ENCODE data around the gene ZBED5.
A peak's percentile ranks its signal among the peaks of the same experiment; 100 is the strongest.

Gene ZBED5

DNA sequence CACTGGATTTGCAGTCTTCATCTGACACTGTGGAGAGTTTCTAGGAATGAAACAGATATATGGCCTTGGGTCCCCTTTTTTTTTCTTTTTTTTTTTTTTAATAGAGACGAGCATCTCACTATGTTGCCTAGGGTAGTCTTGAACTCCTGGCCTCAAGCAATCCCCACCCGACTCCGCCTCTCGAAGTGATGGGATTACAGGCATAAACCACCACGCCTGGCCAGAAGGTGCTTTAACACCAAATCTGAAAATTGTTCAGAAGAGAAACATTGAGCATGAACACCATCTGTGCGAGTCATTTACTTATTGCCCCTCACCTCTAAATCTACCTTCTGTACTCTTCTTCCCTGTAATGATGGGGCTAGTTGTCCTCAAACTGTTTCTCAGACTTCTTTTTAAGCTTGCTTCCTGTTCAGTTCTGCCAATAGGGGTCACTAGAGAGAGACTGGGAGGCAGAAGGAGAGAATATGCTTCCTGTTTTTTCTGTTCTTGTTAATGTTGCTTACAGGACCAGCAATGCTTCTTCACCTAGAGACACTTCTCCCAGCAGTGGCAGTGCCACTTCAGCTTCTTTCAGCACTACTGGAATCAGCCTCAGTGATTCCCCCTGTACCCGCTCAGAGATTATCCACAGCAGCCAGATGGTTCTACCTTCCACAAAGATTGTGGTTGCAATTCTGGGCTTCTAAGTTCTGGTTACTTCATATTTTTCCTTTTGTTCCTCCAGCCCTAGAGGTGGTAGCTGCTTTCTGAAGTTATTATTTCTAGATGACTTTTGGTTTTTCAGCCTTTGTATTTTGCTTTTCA, 20.8 kb upstream of the ZBED5 start:
- peak; percentile 24 for DNase-seq

DNA sequence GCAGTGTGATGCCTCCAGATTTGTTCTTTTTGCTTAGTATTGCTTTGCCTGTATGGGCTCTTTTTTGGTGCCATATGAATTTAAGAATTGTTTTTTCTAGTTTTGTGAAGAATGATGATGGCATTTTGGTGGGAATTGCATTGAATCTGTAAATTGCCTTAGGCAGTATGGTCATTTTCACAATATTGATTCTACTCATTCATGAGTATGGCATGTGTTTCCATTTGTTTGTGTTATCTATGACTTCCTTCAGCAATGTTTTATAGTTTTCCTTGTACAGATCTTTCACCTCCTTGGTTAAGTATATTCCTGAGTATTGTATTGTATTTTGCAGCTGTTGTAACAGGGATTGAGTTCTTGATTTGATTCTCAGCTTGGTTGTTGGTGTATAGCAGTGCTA, 18.3 kb upstream of the ZBED5 start:
- no peak for DNase-seq

DNA sequence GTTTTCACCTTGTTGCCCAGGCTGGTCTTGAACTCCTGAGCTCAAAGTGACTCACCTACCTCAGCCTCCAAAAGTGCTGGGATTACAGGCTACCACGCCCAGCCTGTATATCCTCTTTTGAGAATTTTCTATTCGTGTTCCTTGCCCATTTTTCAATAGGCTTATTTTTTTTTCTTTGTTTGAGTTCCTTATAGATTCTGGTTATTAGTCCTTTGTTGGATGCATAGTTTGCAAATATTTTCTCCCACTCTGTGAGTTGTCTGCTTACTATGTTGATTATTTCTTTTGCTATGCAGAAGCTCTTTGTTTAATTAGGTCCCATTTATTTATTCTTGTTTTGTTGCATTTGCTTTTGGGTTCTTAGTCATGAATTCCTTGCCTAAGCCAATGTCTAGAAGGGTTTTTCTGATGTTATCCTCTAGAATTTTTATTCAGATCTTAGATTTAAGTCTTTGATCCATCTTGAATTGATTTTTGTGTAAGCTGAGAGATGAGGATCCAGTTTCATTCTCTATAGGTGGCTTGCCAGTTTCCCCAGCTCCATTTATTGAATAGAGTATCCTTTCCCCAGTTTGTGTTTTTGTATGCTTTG, 17.7 kb upstream of the ZBED5 start:
- DNase-seq = no peak

DNA sequence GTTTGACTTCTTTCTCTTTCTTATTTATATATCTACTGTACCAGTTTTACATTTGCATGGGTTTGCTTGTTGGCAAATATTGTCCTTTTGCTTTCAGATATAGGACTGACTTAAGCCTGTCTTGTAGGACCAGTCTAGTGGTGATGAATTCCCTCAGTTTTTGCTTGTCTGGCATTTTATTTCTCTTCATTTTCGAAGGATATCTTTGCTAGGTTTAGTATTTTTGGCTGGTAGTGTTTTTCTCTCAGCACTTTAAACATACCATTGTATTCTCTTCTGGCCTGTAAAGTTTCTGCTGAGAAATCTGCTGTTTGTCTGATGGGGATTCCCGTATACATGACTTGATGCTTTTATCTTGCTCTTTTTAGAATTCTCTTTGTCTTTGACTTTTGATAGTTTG, 14.2 kb upstream of the ZBED5 start:
- DNase-seq = no peak

DNA sequence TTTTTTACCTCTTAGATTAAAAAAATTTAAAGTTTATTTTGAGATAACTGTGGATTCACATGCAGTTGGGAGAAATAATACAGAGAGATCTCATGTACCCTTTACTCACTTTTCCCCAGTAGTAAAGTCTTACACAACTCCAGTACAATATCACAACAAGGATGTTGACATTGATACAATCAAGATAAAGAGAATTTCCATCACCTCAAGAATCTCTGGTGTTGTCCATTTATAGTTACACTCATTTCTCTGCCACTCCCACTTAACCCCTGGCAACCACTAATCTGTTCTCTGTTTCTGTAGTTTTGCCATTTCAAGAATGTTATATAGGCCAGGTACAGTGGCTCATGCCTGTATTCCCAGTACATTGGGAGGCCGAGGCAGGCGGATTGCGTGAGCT, 10.5 kb upstream of the ZBED5 start:
- DNase-seq = no peak

DNA sequence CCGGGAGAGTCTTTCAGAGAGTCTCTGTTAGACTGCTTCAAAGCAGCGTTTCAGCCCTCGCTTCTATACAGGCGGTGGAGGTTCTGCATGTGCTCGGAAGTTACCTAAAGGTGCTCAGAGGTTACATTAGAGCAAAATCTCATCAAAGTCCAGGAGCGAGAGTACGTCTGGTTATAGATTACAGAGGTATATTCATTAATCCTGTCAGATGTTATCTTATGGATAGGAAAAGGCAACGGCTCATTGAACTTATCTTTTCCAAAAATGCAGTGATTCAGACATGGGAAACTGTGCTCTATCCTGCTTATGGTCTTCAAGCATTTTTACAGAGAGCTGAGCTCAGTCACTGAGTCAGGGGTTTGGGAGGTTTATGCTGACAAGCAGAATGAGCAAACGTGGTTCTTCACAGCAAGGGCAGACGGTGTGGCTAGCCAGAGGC, 9.1 kb upstream of the ZBED5 start:
- DNase-seq = no peak

DNA sequence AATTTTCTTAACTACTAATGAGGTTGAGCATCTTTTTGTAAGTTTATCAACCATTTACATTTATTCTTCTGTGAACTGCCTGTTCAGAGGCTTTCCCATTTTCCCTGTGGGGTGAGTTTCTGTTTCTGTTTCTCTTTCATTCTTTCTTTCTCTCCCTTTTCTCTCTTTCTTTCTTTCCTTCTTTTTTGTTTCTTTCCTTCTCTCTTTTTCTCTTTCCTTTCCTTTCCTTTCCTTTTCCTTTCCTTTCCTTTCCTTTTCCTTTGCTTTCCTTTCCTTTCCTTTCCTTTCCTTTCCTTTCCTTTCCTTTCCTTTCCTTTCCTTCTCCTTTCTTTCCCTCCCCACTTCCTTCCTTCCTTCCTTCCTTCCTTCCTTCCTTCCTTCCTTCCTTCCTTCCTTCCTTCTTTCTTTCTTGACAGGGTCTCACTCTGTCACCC, 8.0 kb upstream of the ZBED5 start:
- DNase-seq = no peak

DNA sequence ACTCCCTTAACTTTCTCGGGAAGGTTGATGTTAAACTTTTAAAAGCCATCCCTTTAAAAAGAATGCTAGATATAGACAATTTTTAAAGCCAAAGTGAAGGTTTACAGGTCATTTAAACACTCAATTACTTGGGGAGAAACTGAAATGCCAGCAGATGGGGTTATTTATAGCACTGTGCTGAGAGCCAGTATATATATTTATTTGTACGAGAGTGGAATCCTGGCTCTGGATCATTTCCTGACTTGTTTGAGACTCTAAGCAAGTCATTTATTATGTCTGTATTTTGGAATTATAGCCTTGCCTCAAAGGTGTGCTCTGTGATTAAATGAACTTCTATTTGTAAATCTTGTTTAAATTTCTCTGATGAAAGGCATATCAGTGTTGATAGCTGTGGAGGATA, 6.8 kb upstream of the ZBED5 start:
- no peak for DNase-seq

DNA sequence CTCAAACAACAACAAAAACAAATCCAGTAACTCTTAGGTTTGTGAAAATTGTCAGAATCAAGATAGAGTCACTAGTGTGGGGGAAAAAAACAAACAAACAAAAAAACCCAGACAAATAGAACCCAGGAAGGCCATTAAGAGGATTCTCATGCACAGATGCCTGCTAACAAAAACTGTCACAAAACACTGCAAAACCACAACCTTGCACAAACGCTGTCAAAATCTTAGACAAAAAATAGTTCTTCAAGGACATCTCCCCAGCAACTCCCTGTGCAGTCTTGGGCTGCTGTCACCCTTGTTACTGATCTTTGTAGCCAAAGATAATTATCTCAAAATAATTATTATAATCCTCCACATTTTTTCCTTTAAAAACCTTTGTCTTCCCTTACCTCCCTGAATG, 4.6 kb upstream of the ZBED5 start:
- DNase-seq = no peak

DNA sequence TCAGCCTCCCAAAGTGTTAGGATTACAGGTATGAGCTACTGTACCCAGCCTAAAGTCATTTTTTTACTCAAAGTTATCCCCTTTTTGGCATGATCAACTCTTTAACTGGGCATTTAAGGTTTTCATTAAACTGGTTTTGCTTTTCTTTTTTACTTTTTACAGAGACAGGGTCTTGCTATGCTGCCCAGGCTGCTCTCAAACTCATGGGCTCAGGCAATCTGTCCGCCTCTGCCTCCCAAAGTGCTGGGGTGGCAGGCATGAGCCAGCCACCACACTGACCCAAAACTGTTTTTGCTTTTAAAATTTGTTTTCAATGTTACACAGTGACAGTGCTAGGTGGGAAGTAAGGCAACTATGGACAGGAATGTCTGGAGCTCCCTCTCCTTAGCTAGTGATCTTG, 3.9 kb upstream of the ZBED5 start:
- no peak for DNase-seq

DNA sequence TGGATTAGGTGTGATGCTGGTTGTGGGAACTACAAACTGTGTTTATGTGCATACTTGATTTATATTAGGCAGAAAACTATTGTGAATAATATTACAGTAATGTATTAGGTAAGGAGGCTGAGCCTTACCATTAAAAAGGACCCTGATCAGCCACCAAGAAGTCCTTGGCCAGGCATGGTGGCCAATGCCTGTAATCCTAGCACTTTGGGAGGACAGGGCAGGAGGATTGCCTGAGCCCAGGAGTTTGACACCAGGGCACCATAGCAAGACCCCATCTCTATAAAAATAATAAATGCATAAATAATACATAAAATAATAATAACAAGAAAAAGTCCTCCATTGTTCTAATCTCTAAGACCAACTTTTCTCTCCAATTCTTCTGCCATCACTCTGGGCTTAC, 3.2 kb upstream of the ZBED5 start:
- no peak for DNase-seq

DNA sequence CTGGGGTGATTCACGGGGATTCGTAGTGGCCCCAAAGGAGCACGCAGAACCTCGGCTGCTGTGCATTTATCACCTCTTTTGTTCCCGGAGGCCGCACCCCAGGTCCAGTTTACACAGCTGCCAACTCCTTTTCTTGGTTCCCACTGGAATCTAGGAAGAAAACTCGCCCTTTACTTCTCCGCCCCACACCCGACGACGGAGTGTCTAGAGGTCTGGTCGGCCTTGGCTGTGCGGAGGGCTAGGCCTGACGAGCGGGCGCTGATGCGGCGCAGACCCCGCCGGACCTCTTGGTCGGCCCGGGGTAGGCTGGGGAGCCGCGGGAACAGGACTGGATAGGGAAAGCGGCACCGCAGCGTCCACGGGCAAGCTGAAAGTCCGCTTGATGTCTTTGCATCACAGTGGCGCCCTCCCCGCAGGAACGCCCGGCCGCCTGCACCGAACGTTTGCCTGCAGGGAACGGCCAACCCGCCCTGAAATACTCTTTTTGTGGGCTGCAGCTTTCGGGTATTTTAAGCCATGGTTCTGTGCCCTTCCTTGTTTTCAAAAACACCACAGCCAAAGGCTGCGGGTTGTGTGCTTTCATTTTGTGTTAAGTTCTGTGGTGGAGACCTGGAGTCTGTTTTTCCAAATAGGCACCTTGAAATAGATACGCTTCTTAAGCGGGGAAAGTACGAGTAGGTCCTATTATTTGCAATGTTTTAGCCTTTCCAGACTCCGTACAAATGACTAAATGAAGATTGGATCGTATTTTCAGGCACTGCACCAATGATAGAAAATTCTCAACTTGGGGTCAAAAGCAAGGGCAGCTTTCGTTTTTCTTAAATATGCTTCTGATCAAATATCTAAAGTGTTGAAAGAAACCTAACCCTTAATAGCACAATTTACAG, 829 bp upstream of the ZBED5 start:
- DNase-seq = peak; percentile 65

DNA sequence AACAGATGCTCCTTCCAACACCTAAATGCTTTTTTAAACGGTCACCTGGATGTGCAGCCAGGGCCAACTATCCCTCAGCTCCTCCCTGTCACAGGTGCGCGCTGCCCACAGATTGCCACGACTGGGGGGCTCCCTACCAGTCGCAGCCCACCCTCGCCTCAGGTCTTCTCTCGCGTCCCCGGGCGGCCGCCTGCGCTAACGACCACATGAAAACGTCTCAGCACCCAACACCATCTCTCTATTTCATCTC, 469 bp downstream of the ZBED5 start:
- no peak for DNase-seq

DNA sequence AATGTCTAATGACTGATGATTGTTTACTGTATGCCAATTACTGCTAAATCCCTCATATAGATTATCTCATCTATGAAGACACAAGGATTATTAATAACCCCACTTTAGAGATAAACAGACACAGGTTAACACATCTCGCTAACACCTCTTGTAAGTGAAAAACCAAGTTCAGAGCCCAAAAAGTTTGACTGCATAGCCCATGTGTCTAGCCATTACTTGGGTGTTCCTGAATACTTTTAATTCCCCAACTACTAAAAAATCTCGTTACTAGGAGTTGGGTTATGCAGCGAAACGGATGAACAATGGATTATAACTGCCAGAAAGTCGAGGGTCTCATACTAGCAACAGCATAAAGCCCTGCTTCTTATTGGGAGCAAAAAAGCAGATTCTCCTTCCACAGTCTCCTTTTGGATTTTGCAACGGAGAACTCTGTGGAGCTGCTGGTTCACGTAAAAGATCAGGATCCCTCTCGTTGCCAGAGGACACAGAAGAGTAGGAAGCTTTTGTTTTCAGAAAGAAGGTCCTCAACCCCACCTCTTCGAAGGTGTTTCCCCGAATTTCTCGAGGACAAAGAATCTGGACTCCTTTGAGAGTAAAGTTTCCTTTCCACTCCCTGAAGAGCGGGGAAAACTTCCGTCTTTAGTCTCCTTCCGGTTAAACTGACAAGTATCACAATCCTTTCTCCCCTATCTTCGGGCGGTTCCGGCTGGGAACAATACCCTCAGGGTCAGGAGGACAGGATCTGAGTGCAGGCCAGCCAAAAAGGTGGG, 979 bp downstream of the ZBED5 start:
- peak; percentile 53 for DNase-seq

DNA sequence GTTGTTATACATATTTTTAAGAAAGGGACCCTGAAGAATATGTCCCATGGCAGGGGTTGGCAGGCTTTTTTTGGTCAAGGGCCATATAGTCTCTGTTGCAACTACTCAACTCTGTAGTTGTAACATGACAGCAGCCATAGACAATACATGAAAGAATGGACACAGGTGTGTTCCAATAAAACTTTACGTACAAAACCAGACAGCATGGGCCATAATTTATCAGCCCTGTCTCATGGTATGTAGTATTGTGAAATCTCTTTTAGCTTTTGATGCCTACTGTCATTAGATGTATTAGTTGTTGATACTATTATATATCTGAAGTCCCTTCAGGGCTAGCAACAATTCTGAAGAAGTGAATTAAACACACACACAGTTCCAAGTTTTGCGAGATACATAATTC, 2.6 kb downstream of the ZBED5 start:
- DNase-seq = no peak

DNA sequence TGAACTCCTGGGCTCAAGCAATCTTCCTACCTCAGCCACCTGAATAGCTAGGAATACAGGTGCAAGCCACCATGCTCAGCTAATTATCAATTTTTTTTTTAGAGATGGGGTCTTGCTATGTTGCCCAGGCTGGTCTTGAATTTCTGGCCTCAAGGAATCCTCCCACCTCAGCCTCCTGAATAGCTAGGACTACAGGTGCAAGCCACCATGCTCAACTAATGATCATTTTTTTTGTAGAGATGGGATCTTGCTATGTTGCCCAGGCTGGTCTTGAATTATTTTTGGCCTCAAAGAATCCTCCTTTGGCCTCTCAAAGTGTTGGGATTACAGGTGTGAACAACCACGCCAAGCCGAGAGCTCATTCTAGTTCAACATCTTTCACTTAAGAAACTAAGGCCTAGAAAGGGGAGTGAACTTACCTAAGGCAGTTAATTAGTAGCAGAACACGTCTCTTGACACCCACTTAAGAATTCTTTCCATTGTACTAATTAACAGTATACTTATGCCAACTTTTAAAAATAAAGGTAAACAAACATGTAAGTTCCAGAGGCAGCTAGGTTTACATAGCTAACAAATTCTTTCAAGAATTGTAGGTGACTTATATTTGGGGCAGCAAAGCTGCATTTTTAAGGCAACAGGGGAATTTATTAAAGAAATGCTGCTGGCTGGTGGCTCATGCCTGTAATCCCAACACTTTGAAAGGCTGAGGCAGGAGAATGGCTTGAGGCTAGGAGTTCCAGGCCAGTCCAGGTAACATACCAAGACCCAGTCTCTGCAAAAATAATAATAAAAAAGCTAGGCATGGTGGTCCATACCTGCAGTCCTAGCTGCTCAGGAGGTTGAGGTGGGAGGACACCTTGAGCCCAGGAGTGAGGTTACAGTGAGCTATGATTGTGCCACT, 9.6 kb downstream of the ZBED5 start:
- no peak for DNase-seq

DNA sequence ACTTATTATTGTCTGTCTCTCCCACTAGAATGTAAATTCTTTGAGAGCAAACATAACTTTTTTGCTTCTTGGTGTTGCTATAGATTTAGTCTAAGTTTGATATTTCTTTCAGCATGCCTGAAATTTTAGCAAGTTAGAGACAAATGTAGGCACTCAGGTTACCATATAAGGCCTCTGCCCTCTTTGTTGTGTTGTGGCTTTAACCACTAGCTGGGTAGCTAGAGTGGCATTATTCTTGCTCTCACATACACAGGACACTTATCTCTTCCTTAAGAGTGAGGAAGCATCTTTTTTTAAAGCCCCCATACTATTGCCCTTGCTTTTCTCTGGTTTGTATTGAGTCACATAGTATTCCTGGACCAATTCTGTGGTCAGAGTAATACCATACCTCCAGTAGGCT, 11.2 kb downstream of the ZBED5 start:
- DNase-seq = no peak

DNA sequence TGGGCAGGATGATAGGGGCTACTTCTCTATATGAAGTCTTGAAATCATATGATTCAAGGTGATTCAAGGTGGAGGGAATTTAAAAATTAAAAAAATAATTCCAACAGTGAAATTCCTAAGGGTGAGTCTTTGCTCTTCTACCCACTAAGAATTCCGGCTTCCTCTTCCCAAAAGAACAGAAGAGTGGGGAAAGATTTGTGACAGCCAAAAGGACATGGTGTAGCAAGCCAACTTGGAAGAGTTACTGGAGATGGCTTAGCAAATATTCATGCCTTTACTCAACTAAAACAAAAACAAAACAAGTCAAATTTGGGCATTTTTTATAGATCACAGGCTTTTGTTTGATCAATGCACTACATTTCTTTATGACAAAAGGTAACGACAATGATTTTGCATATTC, 12.3 kb downstream of the ZBED5 start:
- DNase-seq = no peak

DNA sequence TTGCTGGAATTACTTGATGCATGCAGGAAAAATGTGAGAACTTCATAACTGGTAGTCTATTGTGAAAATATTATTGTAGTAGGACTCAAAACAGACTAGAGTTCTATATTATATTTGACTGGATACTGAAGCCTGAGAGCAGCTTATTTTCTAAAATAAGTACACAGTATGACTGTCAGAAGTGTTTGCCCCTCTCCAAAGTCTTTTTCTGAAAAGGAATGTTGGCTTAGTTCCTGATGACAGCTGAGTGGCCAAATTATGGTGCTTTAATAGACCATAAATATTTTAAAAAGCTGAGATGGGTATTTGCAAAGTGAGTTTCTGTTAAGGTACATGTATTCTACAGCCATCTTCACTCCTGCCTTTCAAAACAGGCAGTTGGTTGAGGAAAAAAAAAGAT, 13.1 kb downstream of the ZBED5 start:
- DNase-seq = no peak

DNA sequence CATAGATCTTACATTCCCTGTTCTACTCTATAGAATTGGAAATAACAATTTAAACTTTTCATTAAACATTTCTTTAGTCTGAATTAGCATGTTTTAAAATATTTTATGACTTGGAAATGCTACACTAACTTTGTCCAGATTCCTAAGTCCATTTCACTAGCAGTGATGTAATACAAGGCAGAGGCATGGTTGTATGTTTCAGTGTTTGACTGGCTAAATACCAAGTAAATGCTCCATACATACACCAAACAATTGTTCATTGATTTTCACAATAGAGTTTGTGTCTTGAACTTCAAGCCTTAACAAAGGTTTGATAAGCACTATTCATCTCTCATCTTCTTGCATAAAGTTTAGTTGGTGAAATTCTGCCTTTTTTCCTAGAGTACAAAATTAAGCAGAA, 13.5 kb downstream of the ZBED5 start:
- no peak for DNase-seq

DNA sequence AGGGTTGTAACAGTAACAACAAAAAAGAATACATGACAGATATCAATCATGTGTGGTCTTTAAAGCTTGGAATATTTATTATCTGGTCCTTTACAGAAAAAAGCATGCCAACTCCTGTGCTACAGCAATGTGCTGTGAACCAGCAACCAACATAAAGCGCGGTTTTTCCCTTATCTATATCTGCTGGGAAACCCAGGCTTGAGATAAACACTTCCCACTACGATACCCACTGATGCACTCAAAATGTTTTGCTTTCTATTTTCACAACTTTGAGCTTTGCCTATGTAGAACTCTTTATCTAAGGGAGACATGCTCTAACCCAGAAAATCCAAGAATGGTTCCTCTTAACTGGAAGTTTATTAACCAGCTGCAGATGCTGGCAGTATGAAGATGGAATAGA, 19.0 kb downstream of the ZBED5 start:
- DNase-seq = no peak

DNA sequence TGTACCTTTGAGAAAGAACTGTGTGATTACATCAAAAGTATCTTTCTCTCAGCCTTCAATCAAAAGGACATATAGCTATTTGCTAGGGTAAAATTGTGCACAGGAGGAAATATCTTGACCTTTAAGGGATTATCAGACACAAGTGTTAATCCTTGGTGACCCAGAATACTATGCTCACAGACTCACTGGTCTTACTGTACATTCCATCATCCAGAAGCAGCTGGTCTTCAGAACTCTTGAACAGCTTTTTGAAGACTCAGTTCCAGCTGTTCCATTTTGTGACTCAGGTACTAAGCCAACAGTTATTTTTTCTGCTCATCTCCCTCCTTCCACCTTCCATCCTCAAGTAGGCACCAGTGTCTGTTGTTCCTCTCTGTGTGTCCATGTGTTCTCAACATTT, 19.8 kb downstream of the ZBED5 start:
- DNase-seq = no peak

All from NCI-H345 (cell line).